Left lung (tissue), 10 donors: Measurements from ENCODE around the gene ADAMTS2. TPM values are rescaled to one million over a fixed set of nuclear protein-coding genes. Genes with fewer than 3 reads are reported as not detected.
A peak's percentile ranks its signal among the peaks of the same experiment; 100 is the strongest.

ENCODE experiments used
- ATAC-seq: fragments of 200-7000 bp; cut with Tn5 transposase; one replicate; pipeline ENCODE4 v1.9.1; 2020; ENCODE audit warnings: moderate library complexity
- DNase-seq, 4 donors: peaks; one replicate each; pipeline ENCODE4 v3.0.0-alpha.2; 2013 to 2020
- H3K27ac ChIP-seq, 2 donors: fragments of 200-600 bp; sonication (generic) in 1 of 2; one replicate each; pipeline versions ENCODE4 v1.5.0 to v1.8.0; 2020 to 2021
- H3K27me3 ChIP-seq, 2 donors: fragments of 200-600 bp; sonication (generic) in 1 of 2; one replicate each; pipeline versions ENCODE4 v1.5.0 to v1.8.0; 2020 to 2021
- H3K36me3 ChIP-seq, 2 donors: fragments of 200-600 bp; sonication (generic) in 1 of 2; one replicate each; pipeline versions ENCODE4 v1.5.0 to v1.8.0; 2020 to 2021
- H3K4me1 ChIP-seq, 2 donors: fragments of 200-600 bp; one replicate each; pipeline ENCODE4 v1.8.0; 2021
- H3K4me3 ChIP-seq, 2 donors: fragments of 200-600 bp; sonication (generic) in 1 of 2; one replicate each; pipeline versions ENCODE4 v1.5.0 to v1.8.0; 2020 to 2021; ENCODE audit warnings: mild to moderate bottlenecking in 1 of 2
- H3K9me3 ChIP-seq, 2 donors: fragments of 200-600 bp; sonication (generic) in 1 of 2; one replicate each; pipeline versions ENCODE4 v1.5.0 to v1.8.0; 2020 to 2021
- CTCF ChIP-seq, 2 donors: fragments of 200-600 bp; sonication (generic) in 1 of 2; IDR thresholded peaks; one replicate each; pipeline versions ENCODE4 v1.5.0 to v1.8.0; 2021; ENCODE audit warnings: antibody characterized with exemption in 2 of 2
- intact Hi-C, 2 donors: fragments of 100-400 bp; cut with DNase I; formaldehyde crosslinking; loops; one replicate each; pipeline versions ENCODE4 v1.11.2 to v1.14.2; 2022
- polyA plus RNA-seq, 6 donors: library from polyadenylated mRNA; unstranded; fragments of 120-200 nt; gene quantifications; one replicate each; pipeline ENCODE4 v1.2.1, GENCODE V29; 2013; ENCODE audit not compliant: insufficient read length in 6 of 6
- total RNA-seq, 2 donors: library from RNA; stranded (reverse); fragmentation: NEBNext Ultra II Directional; extraction: Animal tissue kit (Norgen Biotek cat#: 25700); gene quantifications; one replicate each; pipeline ENCODE4 v1.2.1, GENCODE V29; 2021
- donor health status: DM: no; HTN: yes; CAD: no.
- donor health status: DM: no; HTN: no; CAD: no.

ADAMTS2 gene
- total and polyA plus RNA-seq, 8 donors, result 27.5 to 68.2 (median 36.0) TPM

- Histone ChIP-seq H3K27me3 (peaks cover 0 to 40% of the 10 kb centered on the region in 2 donors), H3K4me1 (no peaks in the 10 kb centered on the region), H3K27ac (no peak overlapping the region), H3K9me3 (no peaks in the 10 kb centered on the region), H3K4me3 (no peak overlapping the region), H3K36me3 (no peaks in the 10 kb centered on the region)
- intact Hi-C loops, result no loop called here
- no peak for TF ChIP-seq CTCF (IDR thresholded peaks at IDR 0.05)
- DNase-seq (peak in 2 of 4 donors; percentile 27 to 67), ATAC-seq (no peak)
Observed at GRCh38 chr5:179190851-179191505, 154.3 kb downstream of the ADAMTS2 start.

- intact Hi-C loops, result no loop called here
- no peak for TF ChIP-seq CTCF (IDR thresholded peaks at IDR 0.05)
- H3K9me3 ChIP-seq, result no peaks in the 10 kb centered on the region
- DNase-seq (peak in 1 of 4 donors; percentile 45), ATAC-seq (no peak)
- peaks cover 0 to 48% of the 10 kb centered on the region in 2 donors for H3K27me3 ChIP-seq
- no peak overlapping the region for H3K4me3 ChIP-seq
- H3K36me3 ChIP-seq, result no peaks in the 10 kb centered on the region
- H3K4me1 ChIP-seq, result no peaks in the 10 kb centered on the region
- H3K27ac ChIP-seq, result no peak overlapping the region
Observed at GRCh38 chr5:179188636-179189035, 156.6 kb downstream of the ADAMTS2 start.

- Histone ChIP-seq H3K9me3 (no peaks in the 10 kb centered on the region), H3K4me3 (no peak overlapping the region), H3K27me3 (peaks cover 0 to 52% of the 10 kb centered on the region in 2 donors), H3K4me1 (no peaks in the 10 kb centered on the region), H3K27ac (no peak overlapping the region), H3K36me3 (no peaks in the 10 kb centered on the region)
- ATAC-seq, result no peak
- intact Hi-C loops, result no loop called here
- peak in 2 of 4 donors; percentile 30 to 61 for DNase-seq
- no peak for TF ChIP-seq CTCF (IDR thresholded peaks at IDR 0.05)
Observed at GRCh38 chr5:179187681-179188575, 157.3 kb downstream of the ADAMTS2 start.

- Histone ChIP-seq H3K27me3 (peaks cover 0 to 53% of the 10 kb centered on the region in 2 donors), H3K4me1 (no peaks in the 10 kb centered on the region), H3K36me3 (no peaks in the 10 kb centered on the region), H3K9me3 (no peaks in the 10 kb centered on the region), H3K27ac (no peak overlapping the region), H3K4me3 (no peak overlapping the region)
- no peak for DNase-seq
- intact Hi-C loops, result no loop called here
- no peak for ATAC-seq
- TF ChIP-seq CTCF (IDR thresholded peaks at IDR 0.05), result no peak
Observed at GRCh38 chr5:179187229-179187678, 158.0 kb downstream of the ADAMTS2 start.

GRCh38 chr5:179186801-179187200 lies 158.5 kb downstream of the ADAMTS2 start:
- Histone ChIP-seq H3K27ac (no peak overlapping the region), H3K9me3 (no peaks in the 10 kb centered on the region), H3K4me1 (no peaks in the 10 kb centered on the region), H3K27me3 (peaks cover 0 to 53% of the 10 kb centered on the region in 2 donors), H3K36me3 (no peaks in the 10 kb centered on the region), H3K4me3 (no peak overlapping the region)
- intact Hi-C loops, result no loop called here
- TF ChIP-seq CTCF (IDR thresholded peaks at IDR 0.05), result no peak
- peak in 1 of 4 donors; percentile 57 for DNase-seq
- ATAC-seq, result no peak
